Psoas muscle (tissue), 8 donors: ENCODE measurements around the gene RRM1. TPM values are rescaled to one million over a fixed set of nuclear protein-coding genes. Genes with fewer than 3 reads are reported as not detected.

Experiments
- ATAC-seq, 4 donors: fragments of 200-7000 bp; cut with Tn5 transposase; one replicate each; pipeline ENCODE4 v1.9.1; 2020; ENCODE audit warnings: moderate library complexity in 3 of 4, mild to moderate bottlenecking in 2 of 4
- DNase-seq, 2 donors: peaks; one replicate each; pipeline ENCODE4 v3.0.0-alpha.2; 2020
- H3K27ac ChIP-seq: fragments of 200-600 bp; one replicate; pipeline ENCODE4 v1.8.0; 2022
- H3K27me3 ChIP-seq, 3 donors: fragments of 200-600 bp in 1 of 3; one replicate each; pipeline versions ENCODE4 v1.6.1 to v1.8.0; 2013 to 2022; ENCODE audit warnings: low read length in 2 of 3, mild to moderate bottlenecking in 2 of 3, moderate library complexity in 1 of 3; ENCODE audit not compliant: insufficient read depth in 3 of 3
- H3K36me3 ChIP-seq, 2 donors: fragments of 200-600 bp in 1 of 2; one replicate each; pipeline versions ENCODE4 v1.6.1 to v1.8.0; 2013 to 2022; ENCODE audit warnings: low read depth in 1 of 2, mild to moderate bottlenecking in 1 of 2, moderate library complexity in 1 of 2; ENCODE audit not compliant: insufficient read depth in 1 of 2
- H3K4me1 ChIP-seq: fragments of 200-600 bp; one replicate; pipeline ENCODE4 v1.8.0; 2022
- H3K4me3 ChIP-seq: fragments of 200-600 bp; one replicate; pipeline ENCODE4 v1.8.0; 2022; ENCODE audit warnings: mild to moderate bottlenecking
- H3K9me3 ChIP-seq: fragments of 200-600 bp; one replicate; pipeline ENCODE4 v1.8.0; 2022
- WGBS, 3 donors: extraction: QIAGEN DNeasy Blood & Tissue Kit; methylation state at CpG; one replicate each; pipeline versions ENCODE4 v1.1.6 to v1.1.7; 2013; 5-methylcytosine and 5-hydroxymethylcytosine counted together
- intact Hi-C, 2 donors: fragments of 100-400 bp; cut with DNase I; formaldehyde crosslinking; loops; one replicate each; pipeline versions ENCODE4 v1.11.0 to v1.14.2; 2022
- polyA plus RNA-seq, 3 donors: library from polyadenylated mRNA; stranded (reverse); fragments of 200-250 nt; gene quantifications; one replicate each; pipeline ENCODE4 v1.2.3, GENCODE V29; 2013
- total RNA-seq, 4 donors: library from RNA; stranded (reverse); fragmentation: NEBNext Ultra II Directional in 2 of 4; extraction: Animal tissue kit (Norgen Biotek cat#: 25700) in 2 of 4; gene quantifications; one replicate each; pipeline versions ENCODE4 v1.2.1 to v1.2.4, GENCODE V29; 2021 to 2023
- TF ChIP-seq, protein P1 (sequence below): fragments of 200-600 bp; IDR thresholded peaks from one replicate; pipeline ENCODE4 v1.8.0; 2022; ENCODE audit warnings: antibody characterized with exemption
- donor health status: healthy with polysubstance abuse.
- donor health status: DM: no; HTN: no; CAD: no; lungs with moderate emphysema.
- donor health status: Bipolar disorder and iron deficiency.
- donor health status: healthy.
- donor health status: DM: yes; HTN: yes; CAD: no.
- donor health status: DM: no; HTN: no; CAD: no.
- donor health status: DM: no; HTN: no; CAD: no.
- donor health status: DM: yes; HTN: yes; CAD: no.

Gene RRM1
- total and polyA plus RNA-seq, 7 donors: 11.3 to 45.8 (median 31.0) TPM

DNA sequence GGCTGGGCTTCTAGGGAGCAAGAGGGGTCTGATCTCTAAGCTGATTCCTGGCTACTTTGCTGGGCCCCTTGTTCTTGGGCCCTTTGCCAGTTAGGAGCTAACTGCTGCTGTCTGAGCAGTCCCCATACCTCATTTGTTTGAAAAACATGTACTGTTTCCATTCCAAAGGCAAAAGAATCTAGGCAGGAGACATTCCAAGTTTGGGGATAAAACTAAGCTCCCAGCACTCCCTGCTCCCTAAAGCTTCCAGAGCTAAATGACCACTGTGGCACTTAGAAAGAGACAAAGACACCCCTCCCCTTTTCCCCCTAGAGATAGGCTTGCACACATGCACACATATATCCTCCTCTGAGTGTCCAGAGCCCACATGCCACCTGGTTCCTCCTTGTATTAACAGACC is 22.7 kb upstream of the RRM1 start:
- peaks cover 35% of the 10 kb centered on the region for H3K4me1 ChIP-seq

DNA sequence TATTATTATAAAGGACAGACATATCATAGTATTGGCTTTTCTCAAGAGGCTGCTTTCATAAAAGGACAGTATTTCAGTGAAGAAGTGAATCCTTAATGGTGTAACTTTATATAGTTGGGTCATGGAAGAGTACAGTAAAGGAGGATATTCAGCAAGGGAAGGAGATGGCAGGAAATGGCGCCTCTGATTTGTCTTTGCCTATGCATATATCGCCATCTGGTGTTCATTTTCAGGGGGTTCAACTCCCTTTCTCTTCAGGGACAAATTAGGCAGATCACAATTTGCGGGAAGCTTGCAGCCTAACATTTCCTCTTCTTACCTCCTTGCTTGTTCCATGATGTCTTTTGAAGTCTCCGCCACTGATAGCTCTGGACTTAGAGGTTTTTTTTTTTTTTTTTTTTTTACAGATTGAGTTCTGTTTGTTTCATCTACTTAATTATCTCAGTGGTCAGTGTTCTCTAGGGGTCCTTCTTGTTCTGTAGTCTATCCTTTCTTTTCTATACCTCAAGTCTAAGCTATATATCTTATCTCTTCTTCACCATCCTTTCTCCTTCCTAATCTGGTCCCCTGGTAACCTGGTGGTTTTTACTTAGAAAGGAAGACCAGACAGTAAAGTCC is 21.8 kb upstream of the RRM1 start:
- Histone ChIP-seq H3K36me3 (peaks cover 3 to 26% of the 10 kb centered on the region in 2 donors), H3K27ac (peak overlapping the region; percentile 63), H3K4me1 (peaks cover 32% of the 10 kb centered on the region), H3K27me3 (no peaks in the 10 kb centered on the region), H3K4me3 (no peak overlapping the region), H3K9me3 (no peaks in the 10 kb centered on the region)
- WGBS, 3 donors: 13 to 24% (median 16%) methylated on average over 4 of the region's 4 CpGs
- DNase-seq (no peak), ATAC-seq (peak; percentile 72 to 84 (median 76))
- TF ChIP-seq, protein P1, sequence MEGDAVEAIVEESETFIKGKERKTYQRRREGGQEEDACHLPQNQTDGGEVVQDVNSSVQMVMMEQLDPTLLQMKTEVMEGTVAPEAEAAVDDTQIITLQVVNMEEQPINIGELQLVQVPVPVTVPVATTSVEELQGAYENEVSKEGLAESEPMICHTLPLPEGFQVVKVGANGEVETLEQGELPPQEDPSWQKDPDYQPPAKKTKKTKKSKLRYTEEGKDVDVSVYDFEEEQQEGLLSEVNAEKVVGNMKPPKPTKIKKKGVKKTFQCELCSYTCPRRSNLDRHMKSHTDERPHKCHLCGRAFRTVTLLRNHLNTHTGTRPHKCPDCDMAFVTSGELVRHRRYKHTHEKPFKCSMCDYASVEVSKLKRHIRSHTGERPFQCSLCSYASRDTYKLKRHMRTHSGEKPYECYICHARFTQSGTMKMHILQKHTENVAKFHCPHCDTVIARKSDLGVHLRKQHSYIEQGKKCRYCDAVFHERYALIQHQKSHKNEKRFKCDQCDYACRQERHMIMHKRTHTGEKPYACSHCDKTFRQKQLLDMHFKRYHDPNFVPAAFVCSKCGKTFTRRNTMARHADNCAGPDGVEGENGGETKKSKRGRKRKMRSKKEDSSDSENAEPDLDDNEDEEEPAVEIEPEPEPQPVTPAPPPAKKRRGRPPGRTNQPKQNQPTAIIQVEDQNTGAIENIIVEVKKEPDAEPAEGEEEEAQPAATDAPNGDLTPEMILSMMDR: peak; percentile 86
- intact Hi-C loops: loop anchor here in 1 of 2 donors (1.0 to 2.0 kb wide), 2 partner anchors 218 to 223 kb away; partner anchors contain the start of gene STIM1

More for the DNA sequence above, 22.7 kb upstream of the RRM1 start:
- Histone ChIP-seq H3K27me3 (no peaks in the 10 kb centered on the region), H3K36me3 (peaks cover 3 to 26% of the 10 kb centered on the region in 2 donors), H3K9me3 (no peaks in the 10 kb centered on the region), H3K27ac (peak overlapping the region; percentile 63), H3K4me3 (no peak overlapping the region)
- ATAC-seq (peak in 1 of 4 donors; percentile 28), DNase-seq (no peak)
- intact Hi-C loops: loop anchor here (1.0 to 2.0 kb wide), 3 partner anchors 217 to 223 kb away; partner anchors contain the start of gene STIM1 (in 1 of the 2)
- TF ChIP-seq, protein P1: no peak

GRCh38 chr11:4074266-4074665 is 20.3 kb upstream of the RRM1 start:
- TF ChIP-seq, protein P1: no peak
- H3K36me3 ChIP-seq: peaks cover 0 to 26% of the 10 kb centered on the region in 2 donors
- H3K27me3 ChIP-seq: no peaks in the 10 kb centered on the region
- no peaks in the 10 kb centered on the region for H3K9me3 ChIP-seq
- DNase-seq (peak in 1 of 2 donors; percentile 75), ATAC-seq (peak; percentile 83 to 95 (median 90))
- peak overlapping the region; percentile 53 for H3K27ac ChIP-seq
- no peak overlapping the region for H3K4me3 ChIP-seq
- WGBS, 3 donors: 79 to 80% (median 80%) methylated on average over 7 of the region's 7 CpGs
- peaks cover 31% of the 10 kb centered on the region for H3K4me1 ChIP-seq
- intact Hi-C loops: no loop called here

GRCh38 chr11:4076774-4077173 is 17.8 kb upstream of the RRM1 start:
- H3K27me3 ChIP-seq: no peaks in the 10 kb centered on the region
- WGBS, 3 donors: 75 to 92% (median 77%) methylated on average over 1 of the region's 1 CpG
- H3K4me1 ChIP-seq: peaks cover 25% of the 10 kb centered on the region
- TF ChIP-seq, protein P1: no peak
- DNase-seq (no peak), ATAC-seq (no peak)
- H3K4me3 ChIP-seq: no peak overlapping the region
- H3K36me3 ChIP-seq: peaks cover 3 to 30% of the 10 kb centered on the region in 2 donors
- no peaks in the 10 kb centered on the region for H3K9me3 ChIP-seq
- no peak overlapping the region for H3K27ac ChIP-seq
- intact Hi-C loops: no loop called here
